B cell (primary cell): ENCODE measurements around the gene NTRK3. TPM values are rescaled to one million over a fixed set of nuclear protein-coding genes. Genes with fewer than 3 reads are reported as not detected.

Experiments used
- ATAC-seq: fragments of 200-7000 bp; cut with Tn5 transposase; one replicate; pipeline ENCODE4 v1.10.0; 2021; ENCODE audit warnings: low read depth, mild to moderate bottlenecking, moderate number of reproducible peaks, moderate library complexity
- CTCF ChIA-PET: fragments of 350-600 bp; sonication (Branson Sonifier 250); formaldehyde crosslinking; loops from one replicate; lab custom pipeline; 2021; ENCODE audit warnings: antibody characterized with exemption, inconsistent platforms; lab: Charles Lee
- POLR2A ChIA-PET: fragments of 350-600 bp; sonication (Branson Sonifier 250); formaldehyde crosslinking; loops from one replicate; lab custom pipeline; 2021; ENCODE audit warnings: antibody characterized with exemption; lab: Charles Lee
- DNase-seq: peaks from one replicate; pipeline ENCODE4 v3.0.0; 2013
- H2AFZ ChIP-seq: 2 replicates; pipeline ENCODE4 v1.6.1; 2012; ENCODE audit warnings: mild to moderate bottlenecking, low read depth, low read length; ENCODE audit not compliant: insufficient read depth, poor library complexity, severe bottlenecking
- H3K27ac ChIP-seq, 2 donors: 1 replicate in 1 of 2; 2 replicates in 1 of 2; pipeline ENCODE4 v1.5.1; 2012 to 2013; ENCODE audit warnings: low read length in 2 of 2, mild to moderate bottlenecking in 2 of 2, moderate library complexity in 1 of 2
- H3K27me3 ChIP-seq, 4 experiments: fragments of 200-600 bp in 1 of 4; sonication (generic) in 1 of 4; replicated peaks in 1 of 4; 1 replicate in 2 of 4; 2 replicates in 2 of 4; pipeline versions ENCODE4 v1.6.1 to v1.7.0; 2013 to 2016; ENCODE audit warnings: low read length in 3 of 4, mild to moderate bottlenecking in 2 of 4, mixed read lengths in 1 of 4, moderate library complexity in 1 of 4; ENCODE audit not compliant: insufficient read depth in 4 of 4, control insufficient read depth in 3 of 4; ENCODE audit errors: control extremely low read depth in 1 of 4
- H3K36me3 ChIP-seq, 2 experiments: replicated peaks in 1 of 2; 1 replicate in 1 of 2; 2 replicates in 1 of 2; pipeline versions ENCODE4 v1.6.1 to v1.7.1; 2013; ENCODE audit warnings: low read length in 1 of 2; ENCODE audit not compliant: insufficient read depth in 2 of 2, control insufficient read depth in 1 of 2; ENCODE audit errors: control extremely low read depth in 1 of 2, extremely low read depth in 1 of 2
- H3K4me1 ChIP-seq, 2 donors: fragments of 200-600 bp in 1 of 2; sonication (generic) in 1 of 2; 1 replicate in 1 of 2; 2 replicates in 1 of 2; pipeline versions ENCODE4 v1.5.1 to v1.6.1; 2013 to 2017; ENCODE audit warnings: low read length in 2 of 2; ENCODE audit not compliant: control insufficient read depth in 2 of 2, insufficient read depth in 2 of 2
- H3K4me2 ChIP-seq: replicated peaks from 2 replicates; pipeline ENCODE3; 2012; ENCODE audit warnings: mild to moderate bottlenecking, low read depth, low read length; ENCODE audit not compliant: poor library complexity, severe bottlenecking
- H3K4me3 ChIP-seq, 5 experiments: fragments of 200-600 bp in 1 of 5; sonication (generic) in 1 of 5; 1 replicate in 3 of 5; 2 replicates in 2 of 5; pipeline versions ENCODE4 v1.5.1 to v1.7.0; 2011 to 2016; ENCODE audit warnings: low read length in 4 of 5, mild to moderate bottlenecking in 4 of 5, low read depth in 2 of 5, control low read depth in 1 of 5, moderate library complexity in 1 of 5; ENCODE audit not compliant: insufficient read depth in 1 of 5; ENCODE audit errors: control extremely low read depth in 1 of 5, extremely low read depth in 1 of 5
- H3K79me2 ChIP-seq: fragments of 200-600 bp; sonication (generic); one replicate; pipeline ENCODE4 v1.6.0; 2016; ENCODE audit warnings: low read length; ENCODE audit not compliant: control insufficient read depth, insufficient read depth
- H3K9ac ChIP-seq: fragments of 200-600 bp; sonication (generic); 2 replicates; pipeline ENCODE4 v1.6.1; 2017; ENCODE audit warnings: mild to moderate bottlenecking, low read length, moderate library complexity
- H3K9me3 ChIP-seq, 3 donors: one replicate each; pipeline versions ENCODE4 v1.6.1 to v1.7.1; 2013; ENCODE audit warnings: low read length in 2 of 3; ENCODE audit not compliant: control insufficient read depth in 2 of 3, insufficient read depth in 1 of 3; ENCODE audit errors: control extremely low read depth in 1 of 3
- H4K20me1 ChIP-seq: 2 replicates; pipeline ENCODE4 v1.6.0; 2012; ENCODE audit warnings: mild to moderate bottlenecking, low read length; ENCODE audit not compliant: insufficient read depth, control insufficient read depth, poor library complexity, severe bottlenecking
- H3K27ac Mint-ChIP-seq: one replicate; pipeline ENCODE4 v1.8.0; 2021; ENCODE audit warnings: mixed read lengths
- H3K27me3 Mint-ChIP-seq: one replicate; pipeline ENCODE4 v1.8.0; 2021; ENCODE audit warnings: mixed read lengths
- H3K4me1 Mint-ChIP-seq: one replicate; pipeline ENCODE4 v1.8.0; 2021; ENCODE audit warnings: mixed read lengths
- H3K4me3 Mint-ChIP-seq: one replicate; pipeline ENCODE4 v1.8.0; 2021; ENCODE audit warnings: mixed read lengths
- H3K9me3 Mint-ChIP-seq: one replicate; pipeline ENCODE4 v1.8.0; 2022; ENCODE audit warnings: mixed read lengths; ENCODE audit not compliant: insufficient read depth
- EZH2 ChIP-seq: IDR thresholded peaks from 2 replicates; pipeline ENCODE4 v1.6.1; 2012; ENCODE audit warnings: borderline replicate concordance, low read depth, mild to moderate bottlenecking, moderate library complexity, low read length; ENCODE audit not compliant: insufficient read depth, poor library complexity, severe bottlenecking
- WGBS: methylation state at CpG from one replicate; pipeline ENCODE4 v1.1.5; 2013; ENCODE audit warnings: missing lambda C conversion rate; ENCODE audit not compliant: insufficient coverage; 5-methylcytosine and 5-hydroxymethylcytosine counted together
- intact Hi-C: fragments of 100-400 bp; cut with micrococcal nuclease; formaldehyde crosslinking; loops from one replicate; pipeline ENCODE4 v1.10.0; 2022
- polyA plus RNA-seq: library from polyadenylated mRNA; depleted of rRNA; stranded (reverse); fragments of >200 nt; gene quantifications from 2 replicates; pipeline ENCODE4 v1.2.3, GENCODE V29; 2012
- total RNA-seq, 2 donors: library from RNA; stranded (reverse); fragments of 120-200 nt in 1 of 2; gene quantifications; 1 replicate in 1 of 2; 2 replicates in 1 of 2; pipeline versions ENCODE4 v1.2.3 to v1.2.4, GENCODE V29; 2013 to 2022
- TF ChIP-seq, protein P1 (sequence below): fragments of 200-600 bp; IDR thresholded peaks from one replicate; pipeline ENCODE4 v1.8.0; 2022; ENCODE audit warnings: antibody characterized with exemption, mild to moderate bottlenecking

The NTRK3 gene
- total and polyA plus RNA-seq, 2 donors (not counting 1 experiment from before 2014, with no cell fraction given) = not detected

- Histone ChIP-seq H3K4me3 (no peak overlapping the region), H3K9me3 (no peaks in the 10 kb centered on the region), H3K27me3 (peaks cover 0 to 5% (median 0%) of the 10 kb centered on the region in 4 experiments), H4K20me1 (no peaks in the 10 kb centered on the region), H2AFZ (no peak overlapping the region), H3K9ac (no peak overlapping the region), H3K27ac (no peak overlapping the region), H3K4me1 (no peaks in the 10 kb centered on the region), H3K36me3 (no peaks in the 10 kb centered on the region), H3K79me2 (no peaks in the 10 kb centered on the region), H3K4me2 (no peak overlapping the region)
- ChIA-PET POLR2A (no interaction called here), CTCF (interaction anchor here (0.8 to 1.1 kb wide), 2 partner anchors 8 to 26 kb away, joined by 3 to 4 read pairs; no protein-coding TSS in a partner anchor)
- DNase-seq = no peak
- Mint-ChIP-seq H3K27ac (no peak overlapping the region), H3K4me3 (no peak overlapping the region), H3K4me1 (no peaks in the 10 kb centered on the region), H3K9me3 (no peaks in the 10 kb centered on the region), H3K27me3 (peaks cover 21% of the 10 kb centered on the region)
- WGBS = 94% methylated on average over 2 of the region's 2 CpGs
- TF ChIP-seq EZH2 = no peak
- TF ChIP-seq, protein P1, sequence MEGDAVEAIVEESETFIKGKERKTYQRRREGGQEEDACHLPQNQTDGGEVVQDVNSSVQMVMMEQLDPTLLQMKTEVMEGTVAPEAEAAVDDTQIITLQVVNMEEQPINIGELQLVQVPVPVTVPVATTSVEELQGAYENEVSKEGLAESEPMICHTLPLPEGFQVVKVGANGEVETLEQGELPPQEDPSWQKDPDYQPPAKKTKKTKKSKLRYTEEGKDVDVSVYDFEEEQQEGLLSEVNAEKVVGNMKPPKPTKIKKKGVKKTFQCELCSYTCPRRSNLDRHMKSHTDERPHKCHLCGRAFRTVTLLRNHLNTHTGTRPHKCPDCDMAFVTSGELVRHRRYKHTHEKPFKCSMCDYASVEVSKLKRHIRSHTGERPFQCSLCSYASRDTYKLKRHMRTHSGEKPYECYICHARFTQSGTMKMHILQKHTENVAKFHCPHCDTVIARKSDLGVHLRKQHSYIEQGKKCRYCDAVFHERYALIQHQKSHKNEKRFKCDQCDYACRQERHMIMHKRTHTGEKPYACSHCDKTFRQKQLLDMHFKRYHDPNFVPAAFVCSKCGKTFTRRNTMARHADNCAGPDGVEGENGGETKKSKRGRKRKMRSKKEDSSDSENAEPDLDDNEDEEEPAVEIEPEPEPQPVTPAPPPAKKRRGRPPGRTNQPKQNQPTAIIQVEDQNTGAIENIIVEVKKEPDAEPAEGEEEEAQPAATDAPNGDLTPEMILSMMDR = no peak
- ATAC-seq = no peak
- intact Hi-C loops = no loop called here
Measured at GRCh38 chr15:88272421-88272820, 15.9 kb upstream of the NTRK3 start.

DNA sequence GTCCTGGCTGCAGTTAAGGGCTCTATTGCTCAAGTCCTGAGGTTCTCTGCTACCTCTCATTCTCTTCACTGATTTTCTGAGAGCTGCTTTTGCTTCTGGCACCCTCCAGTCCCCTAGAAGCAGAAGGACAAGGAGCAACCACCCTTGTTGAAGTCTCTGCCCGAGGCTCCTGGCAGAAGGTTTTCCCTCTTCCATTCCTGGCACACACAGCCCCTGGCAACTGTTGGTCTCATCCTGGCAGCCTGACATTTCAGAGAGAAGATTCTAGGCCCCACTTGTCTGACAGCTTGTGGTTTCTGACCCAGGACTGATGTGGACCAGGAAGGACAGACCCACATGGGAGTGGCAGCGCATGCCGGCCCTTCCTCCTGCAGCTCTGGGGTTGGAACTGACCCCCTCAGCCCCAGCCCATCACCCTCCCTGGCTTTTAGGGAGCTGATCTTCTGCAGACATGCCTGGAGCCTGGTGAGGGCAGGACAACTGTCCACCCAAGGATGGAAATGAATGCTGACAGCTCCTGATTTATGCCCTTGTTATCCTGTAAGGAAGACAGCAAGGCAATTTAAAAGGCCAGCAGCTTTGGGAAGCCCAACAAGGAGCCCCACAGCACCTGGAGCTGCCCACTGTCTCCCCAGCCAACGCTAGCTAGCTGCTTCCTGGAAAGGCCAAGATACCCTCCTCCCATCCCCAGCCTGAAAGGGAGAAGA, 13.0 kb upstream of the NTRK3 start:
- no peak overlapping the region for H3K27ac ChIP-seq
- intact Hi-C loops = no loop called here
- no peak overlapping the region for H3K4me3 ChIP-seq
- no peak overlapping the region for H2AFZ ChIP-seq
- no peak for ATAC-seq
- peaks cover 0 to 5% (median 0%) of the 10 kb centered on the region in 4 experiments for H3K27me3 ChIP-seq
- H3K9ac ChIP-seq = no peak overlapping the region
- no peaks in the 10 kb centered on the region for H3K4me1 Mint-ChIP-seq
- CTCF ChIA-PET = interaction anchor here (1.2 to 1.3 kb wide), 2 partner anchors 10 to 11 kb away, joined by 3 read pairs; no protein-coding TSS in a partner anchor
- TF ChIP-seq, protein P1 = no peak
- TF ChIP-seq EZH2 = no peak
- WGBS = 72% methylated on average over 3 of the region's 4 CpGs
- no peak for DNase-seq
- peaks cover 23% of the 10 kb centered on the region for H3K27me3 Mint-ChIP-seq
- no peaks in the 10 kb centered on the region for H3K9me3 Mint-ChIP-seq
- H4K20me1 ChIP-seq = no peaks in the 10 kb centered on the region
- no peaks in the 10 kb centered on the region for H3K36me3 ChIP-seq
- no peaks in the 10 kb centered on the region for H3K79me2 ChIP-seq
- H3K9me3 ChIP-seq = no peaks in the 10 kb centered on the region
- no peak overlapping the region for H3K27ac Mint-ChIP-seq
- H3K4me3 Mint-ChIP-seq = no peak overlapping the region
- POLR2A ChIA-PET = no interaction called here
- no peaks in the 10 kb centered on the region for H3K4me1 ChIP-seq
- H3K4me2 ChIP-seq = no peak overlapping the region
